ENCODE data around the gene ISG15.

Gene ISG15

GRCh38 chr1:998995-999724 lies 14.1 kb upstream of the ISG15 start:
- H3K9me3 ChIP-seq (replicated peaks; ENCODE audit: low read length), result no peaks in the 10 kb centered on the region
- H3K27me3 ChIP-seq (ENCODE audit: control insufficient read depth, insufficient read depth, low read length), result peaks cover 53% of the 10 kb centered on the region
- H3K36me3 ChIP-seq (ENCODE audit: insufficient read depth, low read length), result no peaks in the 10 kb centered on the region
- peaks cover 27% of the 10 kb centered on the region for H3K4me1 ChIP-seq (ENCODE audit: control insufficient read depth, insufficient read depth, low read length)
- H3K4me2 ChIP-seq (ENCODE audit: low read length), result peak overlapping the region; percentile 83
- peak overlapping the region; percentile 62 for H3K4me3 ChIP-seq (ENCODE audit: low read length)
- H3K9ac ChIP-seq (ENCODE audit: low read depth, low read length), result peak overlapping the region; percentile 58

- no peaks in the 10 kb centered on the region for H3K36me3 ChIP-seq (ENCODE audit: insufficient read depth, low read length)
- H3K27me3 ChIP-seq (ENCODE audit: control insufficient read depth, insufficient read depth, low read length), result peaks cover 60% of the 10 kb centered on the region
Measured at GRCh38 chr1:999725-1000356, 13.5 kb upstream of the ISG15 start, which contains the start of gene HES4. HES4 (minus strand) TSS chr1:1000097; CDS start chr1:999973, 124 bp downstream.

GRCh38 chr1:1000357-1001056 lies 12.8 kb upstream of the ISG15 start:
- Histone ChIP-seq H3K4me1 (ENCODE audit: control insufficient read depth, insufficient read depth, low read length) (peaks cover 39% of the 10 kb centered on the region), H3K4me2 (ENCODE audit: low read length) (peak overlapping the region; percentile 83), H3K36me3 (ENCODE audit: insufficient read depth, low read length) (no peaks in the 10 kb centered on the region), H3K9me3 (replicated peaks; ENCODE audit: low read length) (no peaks in the 10 kb centered on the region), H3K4me3 (ENCODE audit: low read length) (peak overlapping the region; percentile 62), H3K27me3 (ENCODE audit: control insufficient read depth, insufficient read depth, low read length) (peaks cover 59% of the 10 kb centered on the region), H3K9ac (ENCODE audit: low read depth, low read length) (peak overlapping the region; percentile 83)

More at GRCh38 chr1:999725-1000356, 13.5 kb upstream of the ISG15 start, which contains the start of gene HES4:
- Histone ChIP-seq H3K9me3 (replicated peaks; ENCODE audit: low read length) (no peaks in the 10 kb centered on the region), H3K4me2 (ENCODE audit: low read length) (peak within 1 kb of the TSS; percentile 83), H3K9ac (ENCODE audit: low read depth, low read length) (peak within 1 kb of the TSS; percentile 83), H3K4me3 (ENCODE audit: low read length) (peak within 1 kb of the TSS; percentile 62), H3K4me1 (ENCODE audit: control insufficient read depth, insufficient read depth, low read length) (peaks cover 33% of the 10 kb centered on the region)

DNA sequence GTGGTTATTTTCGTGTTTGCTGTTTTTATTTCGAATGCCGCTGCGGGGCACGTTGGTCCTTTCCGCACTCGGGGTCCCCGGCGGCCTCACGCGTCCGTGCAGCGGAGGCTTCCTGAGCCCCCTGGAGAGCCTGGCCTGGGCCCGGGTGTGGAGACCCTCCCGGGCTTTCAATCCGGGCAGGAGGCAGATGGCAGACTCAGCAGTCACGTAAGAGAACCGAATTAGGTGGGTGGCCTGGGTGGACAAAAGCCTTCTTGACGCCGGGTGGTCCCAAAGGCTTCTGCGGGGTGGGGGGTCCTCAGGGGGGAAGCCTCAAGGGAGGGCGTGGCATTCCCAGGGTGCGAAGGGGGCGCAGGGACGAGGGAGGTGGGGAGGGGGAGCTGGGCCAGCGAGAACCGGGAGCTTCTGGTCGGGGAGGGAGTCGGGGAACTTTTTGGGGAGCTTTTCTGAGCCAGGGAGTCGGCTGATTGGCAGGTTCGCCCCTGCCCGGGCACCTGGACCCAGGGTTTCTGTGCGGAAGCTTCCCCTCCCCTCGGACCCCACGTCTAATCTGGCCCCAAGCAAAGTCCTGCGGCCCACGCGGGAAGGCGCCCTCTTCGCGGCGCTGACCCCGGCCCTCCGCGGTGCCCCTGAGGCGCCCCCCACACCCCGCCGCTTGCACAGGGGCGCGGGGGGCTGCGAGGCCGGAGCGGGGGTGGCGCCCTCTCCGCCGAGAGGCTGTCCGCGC lies 12.1 kb upstream of the ISG15 start:
- Histone ChIP-seq H3K9me3 (replicated peaks; ENCODE audit: low read length) (no peaks in the 10 kb centered on the region), H3K9ac (ENCODE audit: low read depth, low read length) (peak overlapping the region; percentile 38), H3K27me3 (ENCODE audit: control insufficient read depth, insufficient read depth, low read length) (peaks cover 55% of the 10 kb centered on the region), H3K4me2 (ENCODE audit: low read length) (peak overlapping the region; percentile 83), H3K4me3 (ENCODE audit: low read length) (peak overlapping the region; percentile 62), H3K36me3 (ENCODE audit: insufficient read depth, low read length) (no peaks in the 10 kb centered on the region), H3K4me1 (ENCODE audit: control insufficient read depth, insufficient read depth, low read length) (peaks cover 40% of the 10 kb centered on the region)

GRCh38 chr1:1003618-1004419 lies 9.5 kb upstream of the ISG15 start:
- H3K27me3 ChIP-seq (ENCODE audit: control insufficient read depth, insufficient read depth, low read length), result peaks cover 39% of the 10 kb centered on the region
- no peak overlapping the region for H3K9ac ChIP-seq (ENCODE audit: low read depth, low read length)
- no peaks in the 10 kb centered on the region for H3K36me3 ChIP-seq (ENCODE audit: insufficient read depth, low read length)
- peaks cover 39% of the 10 kb centered on the region for H3K4me1 ChIP-seq (ENCODE audit: control insufficient read depth, insufficient read depth, low read length)
- H3K9me3 ChIP-seq (replicated peaks; ENCODE audit: low read length), result no peaks in the 10 kb centered on the region
- no peak overlapping the region for H3K4me3 ChIP-seq (ENCODE audit: low read length)
- H3K4me2 ChIP-seq (ENCODE audit: low read length), result no peak overlapping the region

DNA sequence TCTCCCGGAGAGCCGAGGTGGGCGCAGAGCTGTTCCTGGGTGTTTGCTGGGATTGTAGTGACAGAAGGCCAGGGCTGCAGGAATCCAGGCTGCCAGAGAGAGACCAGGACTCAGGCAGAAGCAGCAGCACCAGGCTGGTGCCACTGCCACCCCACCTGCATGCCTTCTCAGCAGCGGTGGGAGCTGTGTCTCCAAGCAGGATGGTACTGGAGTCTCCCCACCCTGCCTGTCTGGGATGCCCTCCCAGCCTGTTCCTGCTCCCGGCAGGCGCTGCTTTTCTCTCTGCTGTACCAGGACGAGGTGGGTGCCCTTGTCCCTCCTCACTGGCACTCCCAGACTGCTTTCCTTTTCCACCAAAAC lies 8.9 kb upstream of the ISG15 start:
- Histone ChIP-seq H3K27me3 (ENCODE audit: control insufficient read depth, insufficient read depth, low read length) (peaks cover 34% of the 10 kb centered on the region), H3K4me1 (ENCODE audit: control insufficient read depth, insufficient read depth, low read length) (peaks cover 33% of the 10 kb centered on the region), H3K9ac (ENCODE audit: low read depth, low read length) (no peak overlapping the region), H3K36me3 (ENCODE audit: insufficient read depth, low read length) (no peaks in the 10 kb centered on the region), H3K4me3 (ENCODE audit: low read length) (no peak overlapping the region), H3K9me3 (replicated peaks; ENCODE audit: low read length) (no peaks in the 10 kb centered on the region), H3K4me2 (ENCODE audit: low read length) (peak overlapping the region; percentile 14)

- H3K4me2 ChIP-seq (ENCODE audit: low read length), result peak overlapping the region; percentile 14
- H3K4me1 ChIP-seq (ENCODE audit: control insufficient read depth, insufficient read depth, low read length), result peaks cover 27% of the 10 kb centered on the region
- no peaks in the 10 kb centered on the region for H3K36me3 ChIP-seq (ENCODE audit: insufficient read depth, low read length)
- no peak overlapping the region for H3K4me3 ChIP-seq (ENCODE audit: low read length)
- peaks cover 32% of the 10 kb centered on the region for H3K27me3 ChIP-seq (ENCODE audit: control insufficient read depth, insufficient read depth, low read length)
- no peaks in the 10 kb centered on the region for H3K9me3 ChIP-seq (replicated peaks; ENCODE audit: low read length)
- H3K9ac ChIP-seq (ENCODE audit: low read depth, low read length), result no peak overlapping the region
Measured at GRCh38 chr1:1004780-1005697, 8.3 kb upstream of the ISG15 start.

DNA sequence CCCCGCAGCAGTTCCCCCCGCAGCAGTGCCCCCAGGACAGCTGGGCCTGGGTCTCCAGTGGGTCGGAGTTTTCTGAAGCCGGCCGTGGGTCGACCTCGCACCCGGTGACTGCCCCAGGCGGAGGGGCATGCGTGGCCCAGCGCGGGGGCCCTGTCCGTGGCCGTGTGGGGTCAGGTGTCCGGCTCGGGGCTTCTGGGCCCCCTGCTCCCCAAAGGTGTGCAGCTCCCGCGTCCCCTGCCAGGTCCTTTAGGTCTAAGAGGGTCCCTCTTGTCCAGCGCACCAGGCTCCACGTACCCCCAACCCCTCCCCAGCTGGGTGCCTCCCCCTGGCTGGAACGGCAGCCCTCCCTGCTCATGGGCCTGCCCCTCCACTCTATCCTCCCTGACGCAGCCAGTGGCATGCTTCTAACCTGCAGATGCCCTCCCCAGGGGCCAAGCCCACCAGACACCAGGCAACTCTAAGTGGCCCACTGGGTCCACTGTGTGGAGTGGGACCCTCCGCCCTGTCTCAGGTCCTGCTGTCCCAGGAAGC lies 7.5 kb upstream of the ISG15 start:
- Histone ChIP-seq H3K4me1 (ENCODE audit: control insufficient read depth, insufficient read depth, low read length) (peaks cover 19% of the 10 kb centered on the region), H3K9me3 (replicated peaks; ENCODE audit: low read length) (no peaks in the 10 kb centered on the region), H3K4me2 (ENCODE audit: low read length) (no peak overlapping the region), H3K27me3 (ENCODE audit: control insufficient read depth, insufficient read depth, low read length) (peaks cover 24% of the 10 kb centered on the region), H3K4me3 (ENCODE audit: low read length) (no peak overlapping the region), H3K36me3 (ENCODE audit: insufficient read depth, low read length) (no peaks in the 10 kb centered on the region), H3K9ac (ENCODE audit: low read depth, low read length) (no peak overlapping the region)

DNA sequence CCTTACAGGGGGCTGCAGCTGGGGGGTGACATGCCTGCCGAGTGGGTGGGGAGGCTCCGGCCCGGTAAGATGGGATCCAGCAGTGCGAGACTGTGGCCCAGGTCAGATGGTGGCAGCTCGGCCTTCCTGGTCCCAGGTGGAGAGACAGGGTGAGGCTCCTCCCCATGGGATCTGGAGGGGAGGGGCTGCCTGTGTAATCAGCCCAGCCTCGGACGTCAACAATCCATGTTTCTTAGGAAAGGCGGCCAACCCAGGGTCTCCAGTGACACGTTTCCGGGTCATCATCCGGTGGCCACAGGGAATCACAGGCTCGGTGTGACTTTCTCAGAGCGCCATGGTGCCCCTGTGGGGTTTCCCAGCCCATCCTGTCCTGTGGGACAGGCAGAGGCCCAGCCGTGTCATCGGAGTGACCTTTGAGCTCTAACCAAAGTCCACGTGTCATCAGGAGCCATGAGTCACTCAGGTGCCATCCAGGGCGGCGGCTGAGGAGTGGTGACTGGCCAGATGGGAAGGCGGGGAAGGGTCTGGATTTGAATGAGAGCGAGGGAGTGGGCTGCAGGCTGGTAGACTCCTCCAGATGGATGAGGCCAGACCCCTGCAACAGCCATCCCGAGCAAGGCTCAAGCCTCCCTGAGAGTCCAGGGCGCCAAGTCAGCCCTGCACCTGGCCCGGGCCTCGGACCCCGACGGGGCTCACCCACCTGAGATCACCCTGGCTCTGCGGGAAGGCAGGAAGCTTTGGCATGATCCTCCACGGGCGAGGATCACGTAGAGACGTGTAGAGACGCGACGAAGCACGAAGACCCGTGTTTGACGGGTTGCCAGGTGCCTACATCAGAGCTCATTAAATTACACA lies 6.8 kb upstream of the ISG15 start:
- H3K9me3 ChIP-seq (replicated peaks; ENCODE audit: low read length), result no peaks in the 10 kb centered on the region
- no peak overlapping the region for H3K4me2 ChIP-seq (ENCODE audit: low read length)
- H3K4me3 ChIP-seq (ENCODE audit: low read length), result no peak overlapping the region
- no peaks in the 10 kb centered on the region for H3K36me3 ChIP-seq (ENCODE audit: insufficient read depth, low read length)
- peaks cover 15% of the 10 kb centered on the region for H3K4me1 ChIP-seq (ENCODE audit: control insufficient read depth, insufficient read depth, low read length)
- peaks cover 19% of the 10 kb centered on the region for H3K27me3 ChIP-seq (ENCODE audit: control insufficient read depth, insufficient read depth, low read length)
- H3K9ac ChIP-seq (ENCODE audit: low read depth, low read length), result no peak overlapping the region

Data from skeletal muscle satellite cell (primary cell).